PFSK-1 (cell line): ENCODE measurements around the gene NCAN.

Experiments used
- FOXP2 ChIP-seq: optimal IDR thresholded peaks from 2 replicates; pipeline ENCODE3; 2011; ENCODE audit warnings: borderline replicate concordance, control low read depth, inconsistent platforms; ENCODE audit not compliant: insufficient read depth; ENCODE audit errors: extremely low read length, extremely low read depth
- POLR2AphosphoS5 ChIP-seq: IDR thresholded peaks from 2 replicates; pipeline ENCODE4 v1.6.1; 2012; ENCODE audit warnings: low read depth, mild to moderate bottlenecking, control low read depth, low read length, moderate library complexity
- REST ChIP-seq, 2 experiments: IDR thresholded peaks; 2 replicates each; pipeline versions ENCODE4 v1.6.1 to v1.8.0; 2011 to 2012; ENCODE audit warnings: low read depth in 2 of 2, low read length in 2 of 2, control low read depth in 1 of 2, inconsistent platforms in 1 of 2, mild to moderate bottlenecking in 1 of 2, moderate library complexity in 1 of 2; ENCODE audit not compliant: insufficient read depth in 1 of 2
- SIN3A ChIP-seq: IDR thresholded peaks from 2 replicates; pipeline ENCODE4 v1.6.1; 2012; ENCODE audit warnings: mild to moderate bottlenecking, low read length, moderate library complexity, borderline replicate concordance; ENCODE audit not compliant: insufficient read depth
- TAF1 ChIP-seq: IDR thresholded peaks from 2 replicates; pipeline ENCODE4 v1.6.1; 2012; ENCODE audit warnings: low read length, control low read depth, borderline replicate concordance; ENCODE audit not compliant: insufficient read depth

Gene NCAN

GRCh38 chr19:19263886-19264487 is 52.2 kb downstream of the NCAN start:
- no peak for TF ChIP-seq POLR2AphosphoS5
- TF ChIP-seq REST (IDR thresholded peaks at IDR 0.05; ENCODE audit: insufficient read depth in 1 of 2, low read depth in 2 of 2, low read length in 2 of 2), result no peak
- TF ChIP-seq TAF1, result no peak

DNA sequence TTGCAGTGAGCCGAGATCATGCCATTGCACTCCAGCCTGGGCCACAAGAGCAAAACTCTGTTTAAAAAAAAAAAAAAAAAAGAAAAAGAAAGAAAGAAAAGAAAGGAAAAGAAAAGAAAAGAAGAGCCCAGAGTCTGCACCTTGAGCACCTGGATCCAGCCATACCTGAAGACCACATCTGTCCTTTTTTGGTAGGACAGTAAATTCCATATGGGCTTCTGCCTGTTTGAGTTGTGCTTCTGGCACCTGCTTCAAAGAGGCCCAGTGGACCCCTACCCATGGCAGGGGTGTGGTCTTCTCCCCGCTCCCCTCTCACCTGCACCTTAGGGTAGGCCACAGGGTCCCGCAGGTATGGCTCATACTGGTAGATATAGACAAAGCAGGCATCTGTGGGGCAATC is 55.5 kb downstream of the NCAN start:
- TF ChIP-seq SIN3A (no peak), FOXP2 (no peak), REST (IDR thresholded peaks at IDR 0.05; ENCODE audit: insufficient read depth in 1 of 2, low read depth in 2 of 2, low read length in 2 of 2) (no peak), TAF1 (no peak), POLR2AphosphoS5 (no peak)

- no peak for TF ChIP-seq SIN3A
- TF ChIP-seq FOXP2, result no peak
- TF ChIP-seq REST (IDR thresholded peaks at IDR 0.05; ENCODE audit: insufficient read depth in 1 of 2, low read depth in 2 of 2, low read length in 2 of 2), result no peak
- TF ChIP-seq POLR2AphosphoS5, result no peak
- TF ChIP-seq TAF1, result no peak
Observed at GRCh38 chr19:19268453-19269385, 57.0 kb downstream of the NCAN start.

DNA sequence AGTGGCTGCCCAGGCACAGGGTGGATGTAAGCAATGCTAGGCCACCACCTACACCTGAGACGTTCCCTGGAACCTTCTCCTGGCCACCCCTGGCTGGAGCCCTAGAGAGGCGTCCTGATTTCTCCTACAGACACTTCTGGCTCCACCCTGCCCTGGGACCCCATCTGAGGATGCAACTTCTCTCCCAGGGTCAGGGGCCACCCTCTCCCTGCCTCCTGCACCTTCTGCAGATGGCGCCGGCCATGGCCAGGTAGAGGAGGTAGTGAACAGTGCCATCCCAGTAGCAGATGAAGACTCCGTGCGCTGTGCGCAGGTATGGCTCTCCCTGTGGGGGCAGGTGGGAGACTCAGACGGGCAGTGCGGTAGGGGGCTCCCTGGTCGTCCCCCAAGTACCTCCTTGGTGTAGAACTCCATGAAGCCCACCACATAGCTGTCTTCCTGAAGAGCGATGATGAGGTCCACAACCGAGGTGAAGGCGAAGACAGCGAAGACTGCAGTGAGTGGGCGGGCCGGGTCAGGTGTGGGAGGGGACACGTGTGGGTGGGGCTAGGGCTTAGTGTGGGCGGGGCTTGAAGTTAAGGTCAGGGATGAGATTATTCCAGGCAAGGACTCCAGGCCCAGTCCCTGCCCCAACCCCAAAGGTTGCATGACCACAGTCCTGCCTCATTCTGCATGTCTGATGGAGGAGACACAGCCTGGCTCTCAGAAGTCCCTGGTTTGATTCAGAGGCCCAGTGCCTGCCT is 58.4 kb downstream of the NCAN start:
- TF ChIP-seq FOXP2 (no peak), REST (IDR thresholded peaks at IDR 0.05; ENCODE audit: insufficient read depth in 1 of 2, low read depth in 2 of 2, low read length in 2 of 2) (no peak), TAF1 (no peak), POLR2AphosphoS5 (no peak), SIN3A (no peak)
